Measurements from ENCODE around the gene ZNF165.

DNA sequence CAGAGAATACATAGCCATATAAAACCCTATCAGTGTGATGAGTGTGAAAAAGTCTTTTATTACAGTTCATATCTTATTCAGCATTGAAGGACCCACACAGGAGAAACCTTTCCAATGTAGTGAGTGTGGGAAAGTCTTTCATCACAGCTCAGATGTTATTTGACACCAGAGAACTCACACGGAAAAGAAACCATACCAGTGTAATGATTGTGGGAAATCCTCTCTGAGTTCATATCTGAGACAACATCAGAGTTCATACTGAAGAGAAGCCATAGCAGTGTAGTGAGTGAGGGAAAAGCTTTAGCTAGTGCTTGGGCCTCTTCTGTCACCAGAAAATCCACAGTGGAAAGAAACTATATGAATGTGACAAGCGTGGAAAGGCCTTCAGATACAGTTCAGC is 35.4 kb downstream of the ZNF165 start:
- TF ChIP-seq, protein P1, sequence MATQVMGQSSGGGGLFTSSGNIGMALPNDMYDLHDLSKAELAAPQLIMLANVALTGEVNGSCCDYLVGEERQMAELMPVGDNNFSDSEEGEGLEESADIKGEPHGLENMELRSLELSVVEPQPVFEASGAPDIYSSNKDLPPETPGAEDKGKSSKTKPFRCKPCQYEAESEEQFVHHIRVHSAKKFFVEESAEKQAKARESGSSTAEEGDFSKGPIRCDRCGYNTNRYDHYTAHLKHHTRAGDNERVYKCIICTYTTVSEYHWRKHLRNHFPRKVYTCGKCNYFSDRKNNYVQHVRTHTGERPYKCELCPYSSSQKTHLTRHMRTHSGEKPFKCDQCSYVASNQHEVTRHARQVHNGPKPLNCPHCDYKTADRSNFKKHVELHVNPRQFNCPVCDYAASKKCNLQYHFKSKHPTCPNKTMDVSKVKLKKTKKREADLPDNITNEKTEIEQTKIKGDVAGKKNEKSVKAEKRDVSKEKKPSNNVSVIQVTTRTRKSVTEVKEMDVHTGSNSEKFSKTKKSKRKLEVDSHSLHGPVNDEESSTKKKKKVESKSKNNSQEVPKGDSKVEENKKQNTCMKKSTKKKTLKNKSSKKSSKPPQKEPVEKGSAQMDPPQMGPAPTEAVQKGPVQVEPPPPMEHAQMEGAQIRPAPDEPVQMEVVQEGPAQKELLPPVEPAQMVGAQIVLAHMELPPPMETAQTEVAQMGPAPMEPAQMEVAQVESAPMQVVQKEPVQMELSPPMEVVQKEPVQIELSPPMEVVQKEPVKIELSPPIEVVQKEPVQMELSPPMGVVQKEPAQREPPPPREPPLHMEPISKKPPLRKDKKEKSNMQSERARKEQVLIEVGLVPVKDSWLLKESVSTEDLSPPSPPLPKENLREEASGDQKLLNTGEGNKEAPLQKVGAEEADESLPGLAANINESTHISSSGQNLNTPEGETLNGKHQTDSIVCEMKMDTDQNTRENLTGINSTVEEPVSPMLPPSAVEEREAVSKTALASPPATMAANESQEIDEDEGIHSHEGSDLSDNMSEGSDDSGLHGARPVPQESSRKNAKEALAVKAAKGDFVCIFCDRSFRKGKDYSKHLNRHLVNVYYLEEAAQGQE (IDR thresholded peaks at IDR 0.05; ENCODE audit: low read depth, low read length): no peak
- TF ChIP-seq GABPA (IDR thresholded peaks at IDR 0.05; ENCODE audit: low read depth) (no peak), GATA2 (CRISPR knock-in tag; IDR thresholded peaks at IDR 0.05) (no peak), EP300 (IDR thresholded peaks at IDR 0.05; ENCODE audit: borderline replicate concordance in 1 of 2, low read depth in 1 of 2, low read length in 1 of 2) (no peak), RCOR1 (IDR thresholded peaks at IDR 0.05; ENCODE audit: low read length) (no peak), POLR2AphosphoS5 (IDR thresholded peaks at IDR 0.05; ENCODE audit: low read depth, low read length) (no peak), YY1 (IDR thresholded peaks at IDR 0.05; ENCODE audit: low read depth) (no peak), RXRA (IDR thresholded peaks at IDR 0.05; ENCODE audit: borderline replicate concordance, low read depth) (no peak)
- TF ChIP-seq, protein P2, sequence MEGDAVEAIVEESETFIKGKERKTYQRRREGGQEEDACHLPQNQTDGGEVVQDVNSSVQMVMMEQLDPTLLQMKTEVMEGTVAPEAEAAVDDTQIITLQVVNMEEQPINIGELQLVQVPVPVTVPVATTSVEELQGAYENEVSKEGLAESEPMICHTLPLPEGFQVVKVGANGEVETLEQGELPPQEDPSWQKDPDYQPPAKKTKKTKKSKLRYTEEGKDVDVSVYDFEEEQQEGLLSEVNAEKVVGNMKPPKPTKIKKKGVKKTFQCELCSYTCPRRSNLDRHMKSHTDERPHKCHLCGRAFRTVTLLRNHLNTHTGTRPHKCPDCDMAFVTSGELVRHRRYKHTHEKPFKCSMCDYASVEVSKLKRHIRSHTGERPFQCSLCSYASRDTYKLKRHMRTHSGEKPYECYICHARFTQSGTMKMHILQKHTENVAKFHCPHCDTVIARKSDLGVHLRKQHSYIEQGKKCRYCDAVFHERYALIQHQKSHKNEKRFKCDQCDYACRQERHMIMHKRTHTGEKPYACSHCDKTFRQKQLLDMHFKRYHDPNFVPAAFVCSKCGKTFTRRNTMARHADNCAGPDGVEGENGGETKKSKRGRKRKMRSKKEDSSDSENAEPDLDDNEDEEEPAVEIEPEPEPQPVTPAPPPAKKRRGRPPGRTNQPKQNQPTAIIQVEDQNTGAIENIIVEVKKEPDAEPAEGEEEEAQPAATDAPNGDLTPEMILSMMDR (IDR thresholded peaks at IDR 0.05): no peak
- TF ChIP-seq, protein P3, sequence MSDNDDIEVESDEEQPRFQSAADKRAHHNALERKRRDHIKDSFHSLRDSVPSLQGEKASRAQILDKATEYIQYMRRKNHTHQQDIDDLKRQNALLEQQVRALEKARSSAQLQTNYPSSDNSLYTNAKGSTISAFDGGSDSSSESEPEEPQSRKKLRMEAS (IDR thresholded peaks at IDR 0.05; ENCODE audit: low read depth): no peak
